HG03457 (cell line): ENCODE results near the gene PCBP4.
A peak's percentile ranks its signal among the peaks of the same experiment; 100 is the strongest.
"Not testable (repeated sequence)": the region's sequence is repeated elsewhere in the genome, so short reads cannot be mapped to it uniquely, and the experiment has no call there.

Source experiments
- ATAC-seq: cut with Tn5 transposase; IDR thresholded peaks from one replicate; pipeline ENCODE4 v1.9.1; 2021; ENCODE audit warnings: moderate number of reproducible peaks; ENCODE audit not compliant: unreplicated experiment

Gene PCBP4

GRCh38 chr3:51995346-51996163 lies 28.3 kb upstream of the PCBP4 start, which contains the start of gene RPL29:
Gene RPL29, minus strand, starts transcription at chr3:51995895. Its CDS starts 434 bp downstream, at chr3:51995461.
- peak; percentile 56 for ATAC-seq

- ATAC-seq = no peak
These were observed 27.3 kb upstream of the PCBP4 start for GRCh38 chr3:51994530-51994929.

- ATAC-seq = not testable (repeated sequence)
These were observed 26.4 kb upstream of the PCBP4 start for GRCh38 chr3:51993657-51994056.

- ATAC-seq = no peak
These were observed 24.9 kb upstream of the PCBP4 start for GRCh38 chr3:51992017-51992682.

GRCh38 chr3:51990501-51990971 lies 23.3 kb upstream of the PCBP4 start:
- ATAC-seq = not testable (repeated sequence)

GRCh38 chr3:51988286-51989146 lies 21.3 kb upstream of the PCBP4 start:
- ATAC-seq = no peak

- no peak for ATAC-seq
These were observed 20.3 kb upstream of the PCBP4 start for GRCh38 chr3:51987568-51987967.

- no peak for ATAC-seq
These were observed 19.0 kb upstream of the PCBP4 start for GRCh38 chr3:51986010-51986947.

- no peak for ATAC-seq
These were observed 17.8 kb upstream of the PCBP4 start for GRCh38 chr3:51985063-51985462.

- ATAC-seq = no peak
These were observed 17.0 kb upstream of the PCBP4 start for GRCh38 chr3:51984269-51984647.

- no peak for ATAC-seq
These were observed 16.5 kb upstream of the PCBP4 start for GRCh38 chr3:51983578-51984268.

- ATAC-seq = peak; percentile 60
These were observed 15.8 kb upstream of the PCBP4 start, which contains the start of gene ACY1 for GRCh38 chr3:51982838-51983577. Gene ACY1, plus strand, starts transcription at chr3:51983535. Its CDS starts 530 bp downstream, at chr3:51984065.

- ATAC-seq = peak; percentile 20
These were observed 15.1 kb upstream of the PCBP4 start for GRCh38 chr3:51982352-51982837.

GRCh38 chr3:51980253-51980652 lies 13.0 kb upstream of the PCBP4 start:
- ATAC-seq = no peak

- no peak for ATAC-seq
These were observed 10.9 kb upstream of the PCBP4 start for GRCh38 chr3:51978143-51978502.

GRCh38 chr3:51977446-51978142 lies 10.3 kb upstream of the PCBP4 start:
- no peak for ATAC-seq

- no peak for ATAC-seq
These were observed 8.7 kb upstream of the PCBP4 start for GRCh38 chr3:51975852-51976549.
